GM21737 (cell line): ENCODE data around the gene CAPS.

ENCODE experiments used
- ATAC-seq: cut with Tn5 transposase; IDR thresholded peaks from one replicate; pipeline ENCODE4 v1.9.1; 2021; ENCODE audit warnings: mild to moderate bottlenecking, moderate library complexity; ENCODE audit not compliant: unreplicated experiment

Gene CAPS

GRCh38 chr19:5891938-5892771 is 21.9 kb upstream of the CAPS start:
- no peak for ATAC-seq

- no peak for ATAC-seq
These were observed 21.2 kb upstream of the CAPS start for GRCh38 chr19:5892772-5893275.

GRCh38 chr19:5893296-5893903 is 20.7 kb upstream of the CAPS start:
- no peak for ATAC-seq

- ATAC-seq, result no peak
These were observed 19.9 kb upstream of the CAPS start for GRCh38 chr19:5893907-5894703.

GRCh38 chr19:5894704-5895349 is 19.2 kb upstream of the CAPS start:
- ATAC-seq, result no peak

GRCh38 chr19:5895409-5895808 is 18.6 kb upstream of the CAPS start:
- ATAC-seq, result no peak

- ATAC-seq, result no peak
These were observed 18.2 kb upstream of the CAPS start for GRCh38 chr19:5895890-5896289.

GRCh38 chr19:5896365-5897076 is 17.5 kb upstream of the CAPS start:
- no peak for ATAC-seq

GRCh38 chr19:5897189-5897969 is 16.7 kb upstream of the CAPS start:
- no peak for ATAC-seq

GRCh38 chr19:5899728-5900526 is 14.1 kb upstream of the CAPS start:
- ATAC-seq, result no peak

GRCh38 chr19:5900976-5901375 is 13.1 kb upstream of the CAPS start:
- no peak for ATAC-seq

- no peak for ATAC-seq
These were observed 10.9 kb upstream of the CAPS start for GRCh38 chr19:5903056-5903623.

GRCh38 chr19:5903624-5904351 is 10.3 kb upstream of the CAPS start, which contains the start of gene NDUFA11:
Gene NDUFA11, minus strand, starts transcription at chr19:5903790. Its CDS starts 82 bp downstream, at chr19:5903708.
- peak; percentile 32 for ATAC-seq

- ATAC-seq, result peak; percentile 73
These were observed 9.5 kb upstream of the CAPS start, which contains the start of gene VMAC for GRCh38 chr19:5904352-5905113. Gene VMAC, plus strand, starts transcription at chr19:5904872. Its CDS starts 19 bp downstream, at chr19:5904891.

GRCh38 chr19:5905114-5905778 is 8.8 kb upstream of the CAPS start:
- no peak for ATAC-seq

- ATAC-seq, result no peak
These were observed 6.8 kb upstream of the CAPS start for GRCh38 chr19:5907241-5907640.
